Measurements from ENCODE around the gene FCSK.

FCSK gene

GRCh38 chr16:70434484-70435260 is 19.7 kb upstream of the FCSK start:
- Histone ChIP-seq H3K4me1 (ENCODE audit: control insufficient read depth, insufficient read depth, low read length) (peaks cover 43% of the 10 kb centered on the region), H3K9ac (ENCODE audit: low read length) (no peak overlapping the region)

GRCh38 chr16:70437017-70437581 is 17.3 kb upstream of the FCSK start:
- Histone ChIP-seq H3K4me3 (ENCODE audit: low read length) (no peak overlapping the region), H3K9ac (ENCODE audit: low read length) (no peak overlapping the region)

More at GRCh38 chr16:70434484-70435260, 19.7 kb upstream of the FCSK start:
- Histone ChIP-seq H3K9me3 (ENCODE audit: control insufficient read depth, low read length) (no peaks in the 10 kb centered on the region), H3K36me3 (ENCODE audit: control insufficient read depth, insufficient read depth, low read length) (no peaks in the 10 kb centered on the region), H3K27me3 (ENCODE audit: control insufficient read depth, insufficient read depth, low read length) (peaks cover 11% of the 10 kb centered on the region), H3K4me3 (ENCODE audit: low read length) (no peak overlapping the region)

GRCh38 chr16:70437582-70438557 is 16.5 kb upstream of the FCSK start:
- H3K9me3 ChIP-seq (ENCODE audit: control insufficient read depth, low read length): no peaks in the 10 kb centered on the region
- H3K9ac ChIP-seq (ENCODE audit: low read length): peak overlapping the region; percentile 56
- peaks cover 27% of the 10 kb centered on the region for H3K4me1 ChIP-seq (ENCODE audit: control insufficient read depth, insufficient read depth, low read length)

More at GRCh38 chr16:70437017-70437581, 17.3 kb upstream of the FCSK start:
- Histone ChIP-seq H3K36me3 (ENCODE audit: control insufficient read depth, insufficient read depth, low read length) (no peaks in the 10 kb centered on the region), H3K27me3 (ENCODE audit: control insufficient read depth, insufficient read depth, low read length) (peaks cover 11% of the 10 kb centered on the region), H3K4me1 (ENCODE audit: control insufficient read depth, insufficient read depth, low read length) (peaks cover 32% of the 10 kb centered on the region), H3K9me3 (ENCODE audit: control insufficient read depth, low read length) (no peaks in the 10 kb centered on the region)

GRCh38 chr16:70438585-70438968 is 15.8 kb upstream of the FCSK start:
- Histone ChIP-seq H3K27me3 (ENCODE audit: control insufficient read depth, insufficient read depth, low read length) (peaks cover 11% of the 10 kb centered on the region), H3K4me3 (ENCODE audit: low read length) (no peak overlapping the region), H3K9me3 (ENCODE audit: control insufficient read depth, low read length) (no peaks in the 10 kb centered on the region), H3K36me3 (ENCODE audit: control insufficient read depth, insufficient read depth, low read length) (no peaks in the 10 kb centered on the region), H3K4me1 (ENCODE audit: control insufficient read depth, insufficient read depth, low read length) (peaks cover 20% of the 10 kb centered on the region), H3K9ac (ENCODE audit: low read length) (peak overlapping the region; percentile 56)

More at GRCh38 chr16:70437582-70438557, 16.5 kb upstream of the FCSK start:
- no peak overlapping the region for H3K4me3 ChIP-seq (ENCODE audit: low read length)
- peaks cover 11% of the 10 kb centered on the region for H3K27me3 ChIP-seq (ENCODE audit: control insufficient read depth, insufficient read depth, low read length)
- H3K36me3 ChIP-seq (ENCODE audit: control insufficient read depth, insufficient read depth, low read length): no peaks in the 10 kb centered on the region

GRCh38 chr16:70438969-70439862 is 15.2 kb upstream of the FCSK start, which contains the start of gene ST3GAL2:
TSS of gene ST3GAL2 (minus strand) at chr16:70439100. CDS start at chr16:70398530, 40,570 bp downstream.
- Histone ChIP-seq H3K9me3 (ENCODE audit: control insufficient read depth, low read length) (no peaks in the 10 kb centered on the region), H3K36me3 (ENCODE audit: control insufficient read depth, insufficient read depth, low read length) (no peaks in the 10 kb centered on the region), H3K4me1 (ENCODE audit: control insufficient read depth, insufficient read depth, low read length) (peaks cover 16% of the 10 kb centered on the region), H3K9ac (ENCODE audit: low read length) (peak within 1 kb of the TSS; percentile 58), H3K27me3 (ENCODE audit: control insufficient read depth, insufficient read depth, low read length) (peaks cover 11% of the 10 kb centered on the region), H3K4me3 (ENCODE audit: low read length) (peak within 1 kb of the TSS; percentile 46)

- H3K36me3 ChIP-seq (ENCODE audit: control insufficient read depth, insufficient read depth, low read length): no peaks in the 10 kb centered on the region
- peak overlapping the region; percentile 58 for H3K9ac ChIP-seq (ENCODE audit: low read length)
- H3K4me3 ChIP-seq (ENCODE audit: low read length): no peak overlapping the region
- H3K27me3 ChIP-seq (ENCODE audit: control insufficient read depth, insufficient read depth, low read length): peaks cover 11% of the 10 kb centered on the region
- H3K4me1 ChIP-seq (ENCODE audit: control insufficient read depth, insufficient read depth, low read length): peaks cover 16% of the 10 kb centered on the region
- H3K9me3 ChIP-seq (ENCODE audit: control insufficient read depth, low read length): no peaks in the 10 kb centered on the region
These were observed 14.2 kb upstream of the FCSK start for GRCh38 chr16:70440009-70440692.

- Histone ChIP-seq H3K9me3 (ENCODE audit: control insufficient read depth, low read length) (no peaks in the 10 kb centered on the region), H3K36me3 (ENCODE audit: control insufficient read depth, insufficient read depth, low read length) (no peaks in the 10 kb centered on the region), H3K27me3 (ENCODE audit: control insufficient read depth, insufficient read depth, low read length) (peaks cover 11% of the 10 kb centered on the region), H3K9ac (ENCODE audit: low read length) (no peak overlapping the region), H3K4me3 (ENCODE audit: low read length) (no peak overlapping the region), H3K4me1 (ENCODE audit: control insufficient read depth, insufficient read depth, low read length) (peaks cover 16% of the 10 kb centered on the region)
These were observed 12.9 kb upstream of the FCSK start for GRCh38 chr16:70441406-70441990.

- Histone ChIP-seq H3K9me3 (ENCODE audit: control insufficient read depth, low read length) (no peaks in the 10 kb centered on the region), H3K4me1 (ENCODE audit: control insufficient read depth, insufficient read depth, low read length) (peaks cover 14% of the 10 kb centered on the region), H3K9ac (ENCODE audit: low read length) (no peak overlapping the region), H3K27me3 (ENCODE audit: control insufficient read depth, insufficient read depth, low read length) (peaks cover 10% of the 10 kb centered on the region), H3K4me3 (ENCODE audit: low read length) (no peak overlapping the region), H3K36me3 (ENCODE audit: control insufficient read depth, insufficient read depth, low read length) (no peaks in the 10 kb centered on the region)
These were observed 12.1 kb upstream of the FCSK start for GRCh38 chr16:70442344-70442743.

- Histone ChIP-seq H3K36me3 (ENCODE audit: control insufficient read depth, insufficient read depth, low read length) (no peaks in the 10 kb centered on the region), H3K4me1 (ENCODE audit: control insufficient read depth, insufficient read depth, low read length) (peaks cover 6% of the 10 kb centered on the region), H3K9me3 (ENCODE audit: control insufficient read depth, low read length) (no peaks in the 10 kb centered on the region), H3K4me3 (ENCODE audit: low read length) (no peak overlapping the region), H3K27me3 (ENCODE audit: control insufficient read depth, insufficient read depth, low read length) (no peaks in the 10 kb centered on the region), H3K9ac (ENCODE audit: low read length) (no peak overlapping the region)
These were observed 9.9 kb upstream of the FCSK start for GRCh38 chr16:70444249-70445063.

- Histone ChIP-seq H3K4me3 (ENCODE audit: low read length) (no peak overlapping the region), H3K9ac (ENCODE audit: low read length) (no peak overlapping the region), H3K36me3 (ENCODE audit: control insufficient read depth, insufficient read depth, low read length) (no peaks in the 10 kb centered on the region)
These were observed 6.3 kb upstream of the FCSK start for GRCh38 chr16:70448075-70448474.

More at GRCh38 chr16:70448075-70448474, 6.3 kb upstream of the FCSK start:
- no peaks in the 10 kb centered on the region for H3K4me1 ChIP-seq (ENCODE audit: control insufficient read depth, insufficient read depth, low read length)
- no peaks in the 10 kb centered on the region for H3K27me3 ChIP-seq (ENCODE audit: control insufficient read depth, insufficient read depth, low read length)
- no peaks in the 10 kb centered on the region for H3K9me3 ChIP-seq (ENCODE audit: control insufficient read depth, low read length)

Data from mucosa of stomach (tissue), 1 donor.